ENCODE data around the gene SEMA3E.

Gene SEMA3E

DNA sequence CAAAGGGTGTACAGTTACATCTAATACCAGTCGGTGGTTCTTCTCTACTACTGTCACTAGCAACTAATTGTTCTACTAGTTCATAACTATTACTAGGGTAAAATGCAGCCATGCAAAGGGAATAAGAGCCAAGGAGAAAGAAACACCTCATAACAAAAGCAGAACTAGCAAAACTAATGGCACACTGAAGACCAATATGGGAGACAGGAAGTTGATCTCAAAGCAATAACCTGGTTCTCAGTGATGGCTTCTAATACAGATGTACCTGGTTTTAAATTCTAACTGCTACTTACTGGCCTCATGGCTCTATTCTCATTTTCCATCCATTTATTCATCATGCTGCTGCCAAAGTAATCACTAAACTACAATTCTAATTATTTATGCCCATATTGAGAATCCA, 170.3 kb downstream of the SEMA3E start:
- TF ChIP-seq, protein P1, sequence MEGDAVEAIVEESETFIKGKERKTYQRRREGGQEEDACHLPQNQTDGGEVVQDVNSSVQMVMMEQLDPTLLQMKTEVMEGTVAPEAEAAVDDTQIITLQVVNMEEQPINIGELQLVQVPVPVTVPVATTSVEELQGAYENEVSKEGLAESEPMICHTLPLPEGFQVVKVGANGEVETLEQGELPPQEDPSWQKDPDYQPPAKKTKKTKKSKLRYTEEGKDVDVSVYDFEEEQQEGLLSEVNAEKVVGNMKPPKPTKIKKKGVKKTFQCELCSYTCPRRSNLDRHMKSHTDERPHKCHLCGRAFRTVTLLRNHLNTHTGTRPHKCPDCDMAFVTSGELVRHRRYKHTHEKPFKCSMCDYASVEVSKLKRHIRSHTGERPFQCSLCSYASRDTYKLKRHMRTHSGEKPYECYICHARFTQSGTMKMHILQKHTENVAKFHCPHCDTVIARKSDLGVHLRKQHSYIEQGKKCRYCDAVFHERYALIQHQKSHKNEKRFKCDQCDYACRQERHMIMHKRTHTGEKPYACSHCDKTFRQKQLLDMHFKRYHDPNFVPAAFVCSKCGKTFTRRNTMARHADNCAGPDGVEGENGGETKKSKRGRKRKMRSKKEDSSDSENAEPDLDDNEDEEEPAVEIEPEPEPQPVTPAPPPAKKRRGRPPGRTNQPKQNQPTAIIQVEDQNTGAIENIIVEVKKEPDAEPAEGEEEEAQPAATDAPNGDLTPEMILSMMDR (IDR thresholded peaks at IDR 0.05; ENCODE audit: control extremely low read depth, extremely low read depth, low read depth, missing control alignments) = no peak
- CTCF ChIA-PET = no interaction called here

DNA sequence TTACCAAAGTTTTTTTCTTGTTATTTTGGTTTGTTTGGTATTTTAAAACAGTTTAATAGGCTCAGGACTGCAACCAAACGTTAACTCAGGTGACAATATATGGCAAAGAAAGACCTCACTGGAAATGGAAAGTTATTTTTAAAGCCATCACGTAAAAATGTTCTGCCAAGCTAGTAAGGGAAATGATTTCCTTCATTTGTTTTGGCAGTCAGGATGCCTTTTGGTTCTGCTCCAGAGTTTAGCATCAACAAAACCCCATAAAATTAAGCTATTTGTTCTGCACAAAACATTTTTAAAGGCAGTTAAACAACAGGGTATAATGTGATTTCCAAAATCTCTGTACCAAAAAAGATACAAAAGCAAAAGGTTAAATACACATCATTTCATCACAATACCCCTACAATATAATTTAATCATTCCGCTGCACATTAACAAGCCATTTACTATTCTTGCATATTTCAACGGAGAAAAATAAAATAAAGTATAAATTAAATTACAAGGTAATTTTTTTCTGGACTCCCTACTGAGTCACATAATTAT, 172.4 kb downstream of the SEMA3E start:
- TF ChIP-seq, protein P1 (IDR thresholded peaks at IDR 0.05; ENCODE audit: control extremely low read depth, extremely low read depth, low read depth, missing control alignments) = no peak
- CTCF ChIA-PET = no interaction called here
- no peak for DNase-seq (ENCODE audit: extremely low spot score)
- POLR2A ChIA-PET = no interaction called here

More for the DNA sequence above, 170.3 kb downstream of the SEMA3E start:
- DNase-seq (ENCODE audit: extremely low spot score) = no peak
- POLR2A ChIA-PET = no interaction called here

DNA sequence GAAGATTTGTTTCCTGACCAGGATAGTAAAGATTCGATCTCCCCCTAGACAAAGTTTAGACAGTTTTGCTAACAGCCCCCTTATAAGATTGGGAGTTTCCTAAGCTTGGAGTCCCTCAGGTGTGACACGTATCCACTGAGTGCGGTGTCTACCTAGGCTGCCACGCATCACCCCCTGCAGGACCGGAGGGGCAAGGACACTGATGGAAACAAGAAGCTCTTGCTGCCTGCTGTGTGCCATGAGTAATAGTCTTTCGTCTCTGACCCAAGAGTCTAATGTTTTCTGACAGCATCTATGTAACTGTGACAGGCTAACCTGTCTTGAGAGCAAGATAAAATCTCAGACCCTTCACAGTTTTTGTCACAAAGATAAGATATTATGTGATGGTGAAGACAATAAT, 173.5 kb downstream of the SEMA3E start:
- DNase-seq (ENCODE audit: extremely low spot score) = no peak
- TF ChIP-seq, protein P1 (IDR thresholded peaks at IDR 0.05; ENCODE audit: control extremely low read depth, extremely low read depth, low read depth, missing control alignments) = no peak
- ChIA-PET CTCF (no interaction called here), POLR2A (no interaction called here)

DNA sequence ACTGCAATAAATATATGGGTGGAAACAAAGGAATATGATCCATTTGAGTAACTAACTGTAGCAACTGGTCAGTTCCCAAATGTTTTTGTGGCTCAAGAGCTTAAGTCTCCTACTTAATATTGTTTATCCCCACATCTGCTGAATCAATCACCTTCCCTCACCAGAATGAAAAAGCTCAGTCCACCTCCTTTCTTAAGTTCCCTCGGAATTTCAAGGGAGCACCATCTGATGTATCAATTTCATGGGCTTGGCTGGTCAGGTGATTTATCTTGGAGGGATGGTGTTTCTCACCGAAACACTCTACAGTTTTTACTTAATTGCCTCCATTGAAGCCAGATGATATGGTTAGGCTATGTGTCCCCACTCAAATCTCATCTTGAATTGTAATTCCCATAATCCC, 176.6 kb downstream of the SEMA3E start:
- TF ChIP-seq, protein P1 (IDR thresholded peaks at IDR 0.05; ENCODE audit: control extremely low read depth, extremely low read depth, low read depth, missing control alignments) = no peak
- DNase-seq (ENCODE audit: extremely low spot score) = no peak
- POLR2A ChIA-PET = no interaction called here
- CTCF ChIA-PET = interaction anchor here (2.0 kb wide), 1 partner anchor 14 kb away, joined by 5 read pairs; no protein-coding TSS in a partner anchor

DNA sequence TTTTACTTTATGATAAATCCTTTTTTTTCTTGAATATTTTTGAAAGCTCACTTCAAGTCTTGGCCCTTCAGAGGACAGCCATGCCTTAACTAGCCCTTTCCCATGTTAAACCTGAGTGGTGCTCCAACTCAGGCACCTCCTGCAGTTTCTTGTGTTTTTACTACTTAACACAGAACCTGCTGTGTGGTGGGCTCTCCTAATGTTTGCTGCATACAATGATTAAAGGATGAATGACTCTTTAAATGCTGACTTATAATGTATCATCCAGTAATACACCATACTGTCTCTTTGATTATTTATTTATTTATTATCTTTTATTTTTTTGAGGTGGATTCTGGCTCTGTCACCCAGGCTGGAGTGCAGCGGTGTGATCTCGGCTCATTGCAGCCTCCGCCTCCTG, 179.4 kb downstream of the SEMA3E start:
- TF ChIP-seq, protein P1 (IDR thresholded peaks at IDR 0.05; ENCODE audit: control extremely low read depth, extremely low read depth, low read depth, missing control alignments) = no peak
- DNase-seq (ENCODE audit: extremely low spot score) = no peak
- ChIA-PET POLR2A (no interaction called here), CTCF (no interaction called here)

DNA sequence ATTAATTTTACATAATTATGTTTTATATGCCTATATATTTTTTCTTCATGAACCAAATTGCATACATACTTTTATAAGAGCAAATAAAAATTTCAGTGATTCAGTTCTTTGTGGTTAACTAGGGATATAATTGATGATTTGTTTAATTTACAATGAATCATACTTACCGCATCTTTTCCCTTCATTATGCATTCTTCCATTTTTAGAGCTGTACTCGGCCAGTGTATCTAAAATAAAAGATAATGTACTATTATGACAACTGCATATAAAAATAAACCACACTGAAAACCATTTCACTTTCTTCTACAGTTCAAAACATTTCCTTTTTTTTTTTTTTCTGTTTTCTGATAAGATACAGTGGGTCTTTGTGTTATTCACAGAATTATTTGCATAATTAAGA, 179.9 kb downstream of the SEMA3E start:
- ChIA-PET POLR2A (no interaction called here), CTCF (no interaction called here)
- no peak for DNase-seq (ENCODE audit: extremely low spot score)
- TF ChIP-seq, protein P1 (IDR thresholded peaks at IDR 0.05; ENCODE audit: control extremely low read depth, extremely low read depth, low read depth, missing control alignments) = no peak

Data from GM10248 (cell line).